Measurements from ENCODE around the gene ZNF493. TPM values are rescaled to one million over a fixed set of nuclear protein-coding genes. Genes with fewer than 3 reads are reported as not detected.

ZNF493 gene
- total RNA-seq, 1 donor from 2014 or later: 12.5 TPM

DNA sequence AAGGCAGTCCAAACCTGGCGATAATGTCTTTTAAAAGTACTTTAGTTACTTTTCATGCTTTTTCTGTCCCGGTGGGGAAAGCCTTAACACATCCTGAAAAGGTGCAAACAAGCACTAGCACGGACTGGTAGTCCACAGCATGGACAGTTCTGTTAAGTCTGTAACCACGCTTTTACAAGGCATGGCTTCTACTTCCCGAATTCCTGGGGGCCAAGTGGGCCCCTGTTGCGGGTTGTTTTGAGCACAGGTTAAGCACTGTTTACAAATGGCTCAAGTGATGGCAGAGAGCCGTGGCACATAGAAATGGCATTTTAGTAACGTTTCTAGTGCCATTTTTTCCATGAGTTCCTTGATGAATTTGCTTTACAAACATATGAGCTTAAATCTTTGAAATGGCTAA, 37.6 kb downstream of the ZNF493 start:
- peaks cover 2% of the 10 kb centered on the region for H3K36me3 Mint-ChIP-seq (ENCODE audit: low read depth)
- DNase-seq: peak; percentile 18
- no peaks in the 10 kb centered on the region for H3K4me1 Mint-ChIP-seq
- H3K9me3 Mint-ChIP-seq: peaks cover 22% of the 10 kb centered on the region
- no peaks in the 10 kb centered on the region for H3K27me3 Mint-ChIP-seq
- no peak overlapping the region for H3K4me3 Mint-ChIP-seq
- intact Hi-C loops (cut with micrococcal nuclease): no loop called here
- H3K27ac Mint-ChIP-seq: no peak overlapping the region

DNA sequence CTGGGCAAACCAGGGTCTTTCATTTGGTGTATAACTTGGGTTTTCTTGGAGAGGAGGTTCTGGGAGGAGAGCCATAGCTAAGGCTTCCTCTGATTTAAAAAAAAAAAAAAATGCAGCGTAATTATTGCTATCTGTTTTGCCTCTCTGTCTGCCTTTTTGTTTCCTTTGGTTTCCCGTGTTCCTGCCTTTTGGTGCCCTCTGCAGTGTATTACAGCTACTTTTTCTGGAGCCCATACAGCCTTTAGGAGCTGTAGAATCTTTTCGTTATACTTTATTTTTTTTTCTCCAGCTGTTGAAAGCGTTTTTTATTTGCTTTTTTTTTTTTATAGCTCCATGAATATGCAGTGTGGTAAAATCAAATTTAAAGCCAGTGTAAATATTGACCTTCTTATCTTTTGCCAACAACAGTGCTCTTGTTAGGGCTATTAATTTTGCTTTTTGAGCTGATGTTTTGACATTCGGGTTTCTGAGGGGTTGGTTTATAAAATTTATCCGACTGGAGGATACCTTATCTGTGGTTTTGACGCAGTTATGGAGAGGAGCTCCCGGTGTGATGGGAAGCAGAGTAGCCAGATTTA, 38.1 kb downstream of the ZNF493 start:
- Mint-ChIP-seq H3K27me3 (no peaks in the 10 kb centered on the region), H3K4me1 (no peaks in the 10 kb centered on the region), H3K36me3 (ENCODE audit: low read depth) (peaks cover 2% of the 10 kb centered on the region), H3K27ac (no peak overlapping the region), H3K4me3 (no peak overlapping the region), H3K9me3 (peaks cover 27% of the 10 kb centered on the region)
- intact Hi-C loops (cut with micrococcal nuclease): no loop called here
- DNase-seq: no peak

DNA sequence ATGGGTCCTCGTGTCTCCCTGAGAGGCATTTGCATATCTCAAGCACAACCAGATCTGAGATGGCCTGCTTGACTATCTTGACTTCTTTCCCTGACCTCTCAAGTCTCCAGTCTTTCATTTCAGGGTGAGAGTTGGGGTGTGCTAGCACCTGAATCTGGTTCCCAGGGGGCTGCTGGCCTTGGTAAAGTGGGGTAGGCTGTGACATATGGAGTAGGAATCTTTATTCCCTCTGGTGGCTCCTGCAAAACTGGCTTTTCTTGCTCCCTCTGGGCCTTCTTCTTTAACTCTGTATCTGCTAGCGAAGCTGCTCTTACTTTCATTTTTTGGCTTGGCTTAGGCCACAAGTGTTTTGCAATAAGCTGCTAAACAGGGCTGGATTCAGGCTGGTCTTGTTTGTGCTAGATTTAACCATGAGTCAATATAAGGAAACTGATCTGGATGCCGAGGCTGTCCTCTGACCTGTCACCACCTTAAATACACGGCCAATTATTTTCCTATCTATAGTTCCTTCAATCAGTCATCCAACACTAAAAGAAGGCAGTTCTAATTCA, 42.3 kb downstream of the ZNF493 start:
- intact Hi-C loops (cut with micrococcal nuclease): no loop called here
- no peaks in the 10 kb centered on the region for H3K36me3 Mint-ChIP-seq (ENCODE audit: low read depth)

DNA sequence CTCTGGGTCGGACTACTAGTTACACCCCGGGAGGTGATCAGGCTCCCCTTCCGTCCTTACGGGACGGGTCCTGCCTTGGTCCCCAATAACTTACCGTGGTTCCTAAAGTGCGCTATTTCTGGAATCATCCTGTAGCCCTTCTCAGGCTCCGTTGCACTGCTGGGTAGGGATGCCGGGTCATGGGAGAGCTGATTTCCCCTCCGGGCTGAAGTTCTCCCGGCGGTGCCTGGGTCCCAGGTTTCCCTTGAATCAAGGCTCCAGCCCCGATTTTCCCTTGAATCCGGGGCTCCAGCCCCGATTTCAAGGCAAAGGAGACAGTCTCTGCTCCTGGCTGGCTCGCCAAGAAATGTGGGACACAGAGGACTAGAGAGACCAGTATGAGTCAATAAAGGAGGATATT, 43.4 kb downstream of the ZNF493 start:
- Mint-ChIP-seq H3K9me3 (peaks cover 23% of the 10 kb centered on the region), H3K4me1 (no peaks in the 10 kb centered on the region), H3K27ac (no peak overlapping the region), H3K36me3 (ENCODE audit: low read depth) (no peaks in the 10 kb centered on the region), H3K27me3 (no peaks in the 10 kb centered on the region), H3K4me3 (no peak overlapping the region)
- no peak for DNase-seq
- intact Hi-C loops (cut with micrococcal nuclease): no loop called here

More for the DNA sequence above, 42.3 kb downstream of the ZNF493 start:
- no peaks in the 10 kb centered on the region for H3K27me3 Mint-ChIP-seq
- peak; percentile 16 for DNase-seq
- no peaks in the 10 kb centered on the region for H3K4me1 Mint-ChIP-seq
- no peak overlapping the region for H3K4me3 Mint-ChIP-seq
- H3K27ac Mint-ChIP-seq: no peak overlapping the region
- peaks cover 23% of the 10 kb centered on the region for H3K9me3 Mint-ChIP-seq

DNA sequence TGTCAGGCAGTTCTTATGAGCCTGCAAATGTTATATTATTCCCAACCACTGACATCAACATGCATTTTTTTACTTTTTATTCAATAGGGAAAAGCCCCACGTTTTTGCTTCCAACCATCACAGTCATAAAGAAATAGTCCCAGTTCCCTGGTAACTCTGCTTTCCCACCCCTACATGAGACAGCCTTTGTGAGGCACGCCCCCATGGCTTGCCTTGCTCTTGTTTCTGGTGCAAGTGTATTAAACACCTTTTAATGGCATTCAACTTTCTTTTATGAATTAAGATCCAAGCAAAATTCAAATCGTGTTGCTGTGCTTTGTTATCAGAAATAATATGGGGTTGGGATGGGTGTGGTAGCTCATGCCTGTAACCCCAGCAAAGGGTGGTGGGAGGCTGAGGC, 54.3 kb downstream of the ZNF493 start:
- peaks cover 10% of the 10 kb centered on the region for H3K9me3 Mint-ChIP-seq

DNA sequence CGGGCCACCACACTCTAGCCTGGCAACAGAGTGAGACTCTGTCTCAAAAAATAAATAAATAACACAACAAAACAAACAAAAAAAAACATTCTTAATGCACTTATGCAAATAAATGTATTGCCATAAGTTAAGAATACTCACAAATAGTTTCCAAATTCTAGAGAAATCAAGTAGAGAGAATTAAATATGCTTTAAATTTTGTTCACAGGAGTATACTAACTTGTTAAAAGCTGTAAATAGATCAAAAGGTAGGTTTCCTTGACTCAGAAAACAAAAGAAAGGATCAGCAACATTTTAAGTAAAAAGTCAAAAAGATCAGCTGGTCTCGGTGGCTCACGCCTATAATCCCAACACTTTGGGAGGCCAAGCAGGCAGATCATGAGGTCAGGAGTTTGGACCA, 58.0 kb downstream of the ZNF493 start:
- intact Hi-C loops (cut with micrococcal nuclease): no loop called here
- H3K4me1 Mint-ChIP-seq: no peaks in the 10 kb centered on the region
- H3K27me3 Mint-ChIP-seq: no peaks in the 10 kb centered on the region
- H3K9me3 Mint-ChIP-seq: peaks cover 7% of the 10 kb centered on the region
- DNase-seq: no peak
- no peaks in the 10 kb centered on the region for H3K36me3 Mint-ChIP-seq (ENCODE audit: low read depth)
- no peak overlapping the region for H3K4me3 Mint-ChIP-seq
- H3K27ac Mint-ChIP-seq: no peak overlapping the region

More for the DNA sequence above, 54.3 kb downstream of the ZNF493 start:
- Mint-ChIP-seq H3K27ac (no peak overlapping the region), H3K27me3 (no peaks in the 10 kb centered on the region), H3K4me3 (no peak overlapping the region), H3K36me3 (ENCODE audit: low read depth) (peaks cover 1% of the 10 kb centered on the region), H3K4me1 (no peaks in the 10 kb centered on the region)
- intact Hi-C loops (cut with micrococcal nuclease): no loop called here
- DNase-seq: no peak

DNA sequence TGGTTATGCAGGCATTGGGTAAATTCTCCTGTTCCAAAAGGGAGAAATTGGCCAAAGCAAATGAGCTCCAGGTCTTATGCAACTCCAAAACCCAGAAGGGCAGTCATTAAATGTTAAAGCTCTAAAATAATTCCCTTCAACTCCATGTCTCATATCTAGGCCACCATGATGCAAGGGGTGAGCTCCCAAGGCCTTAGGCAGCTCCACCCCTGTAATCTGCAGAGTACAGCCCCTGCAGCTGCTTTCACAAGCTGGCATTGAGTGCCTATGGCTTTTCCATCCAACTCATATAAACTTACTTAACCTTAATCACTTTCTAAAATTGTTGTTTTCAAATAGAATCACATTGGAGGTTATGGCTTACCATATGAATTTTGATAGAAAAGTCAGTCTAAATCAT, 63.8 kb downstream of the ZNF493 start:
- Mint-ChIP-seq H3K4me1 (no peaks in the 10 kb centered on the region), H3K27me3 (no peaks in the 10 kb centered on the region), H3K36me3 (ENCODE audit: low read depth) (peaks cover 6% of the 10 kb centered on the region), H3K4me3 (no peak overlapping the region), H3K27ac (no peak overlapping the region), H3K9me3 (peaks cover 16% of the 10 kb centered on the region)
- intact Hi-C loops (cut with micrococcal nuclease): no loop called here
- no peak for DNase-seq

DNA sequence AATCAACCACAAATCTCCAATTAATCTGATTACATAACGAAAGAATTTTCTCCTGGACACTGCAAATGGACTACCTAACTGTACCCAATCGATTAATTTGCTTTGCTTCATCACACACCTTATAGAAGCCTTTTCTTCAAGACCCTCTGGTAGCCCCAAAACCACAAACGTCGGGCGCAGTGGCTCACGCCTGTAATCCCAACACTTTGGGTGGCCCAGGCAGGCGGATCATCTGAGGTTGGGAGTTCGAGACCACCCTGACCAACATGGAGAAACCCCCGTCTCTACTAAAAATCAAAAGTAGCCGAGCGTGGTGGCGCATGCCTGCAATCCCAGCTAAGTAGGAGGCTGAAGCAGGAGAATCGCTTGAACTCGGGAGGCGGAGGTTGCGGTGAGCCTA, 65.6 kb downstream of the ZNF493 start:
- peaks cover 16% of the 10 kb centered on the region for H3K9me3 Mint-ChIP-seq
- intact Hi-C loops (cut with micrococcal nuclease): no loop called here
- DNase-seq: no peak
- H3K4me3 Mint-ChIP-seq: no peak overlapping the region
- no peaks in the 10 kb centered on the region for H3K4me1 Mint-ChIP-seq
- peaks cover 6% of the 10 kb centered on the region for H3K36me3 Mint-ChIP-seq (ENCODE audit: low read depth)
- H3K27me3 Mint-ChIP-seq: no peaks in the 10 kb centered on the region
- no peak overlapping the region for H3K27ac Mint-ChIP-seq

DNA sequence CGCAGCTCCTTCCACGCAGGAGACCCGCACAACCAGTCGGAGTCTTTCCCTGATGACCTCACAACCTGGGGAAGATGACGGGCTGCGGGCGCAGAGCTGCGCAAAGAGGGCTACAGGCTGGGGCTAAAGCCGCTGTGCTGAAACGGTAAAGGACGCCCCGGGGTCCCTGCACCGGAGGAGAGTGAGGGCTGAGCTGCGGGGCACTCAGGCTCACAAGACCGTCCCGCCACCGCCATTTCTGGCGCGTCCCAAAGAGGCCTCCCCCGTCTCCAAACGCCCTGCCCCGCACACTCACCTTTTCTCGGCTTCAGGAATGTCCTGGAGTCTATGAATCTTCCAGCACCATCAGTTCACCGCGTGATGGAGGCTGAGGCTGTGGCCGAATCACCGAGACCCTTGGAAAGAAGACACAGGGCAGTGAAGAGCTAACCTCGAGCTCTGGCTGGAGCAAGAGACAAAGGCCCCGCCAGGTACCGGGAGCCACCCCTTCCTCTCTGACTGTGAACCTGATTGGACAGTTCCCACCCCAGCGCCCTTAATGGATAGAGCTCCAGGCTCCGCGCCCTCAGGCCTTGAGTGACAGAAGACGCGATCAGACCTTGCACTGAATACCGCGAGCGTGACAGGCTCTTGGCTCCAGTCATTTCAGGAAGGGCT, 66.6 kb downstream of the ZNF493 start:
- DNase-seq: peak; percentile 66
- Mint-ChIP-seq H3K4me1 (no peaks in the 10 kb centered on the region), H3K27me3 (no peaks in the 10 kb centered on the region), H3K36me3 (ENCODE audit: low read depth) (peaks cover 6% of the 10 kb centered on the region), H3K9me3 (peaks cover 12% of the 10 kb centered on the region), H3K27ac (peak overlapping the region; percentile 62), H3K4me3 (peak overlapping the region; percentile 83)
- intact Hi-C loops (cut with micrococcal nuclease): no loop called here

DNA sequence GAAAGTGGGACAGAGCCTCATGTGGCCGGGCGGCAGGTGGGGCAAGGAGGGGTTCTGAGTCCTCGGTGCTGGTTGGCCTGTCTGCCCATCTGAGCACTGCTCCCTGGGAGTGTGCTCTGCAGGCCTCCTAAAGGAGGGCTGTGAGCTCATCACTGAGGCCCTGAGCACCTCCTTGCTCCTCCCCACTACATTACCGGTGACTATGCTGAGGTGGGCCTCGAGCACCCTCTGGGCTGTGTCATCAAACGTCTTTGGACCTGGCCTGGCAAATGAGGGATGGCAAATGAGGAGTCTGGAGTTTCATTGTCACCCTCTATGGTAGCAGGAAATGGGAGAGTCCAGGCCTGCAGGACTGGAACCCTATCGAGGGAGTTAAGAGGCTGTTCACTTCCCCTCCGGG, 69.7 kb downstream of the ZNF493 start:
- H3K9me3 Mint-ChIP-seq: peaks cover 12% of the 10 kb centered on the region
- intact Hi-C loops (cut with micrococcal nuclease): no loop called here
- no peak for DNase-seq
- no peaks in the 10 kb centered on the region for H3K27me3 Mint-ChIP-seq
- H3K4me1 Mint-ChIP-seq: no peaks in the 10 kb centered on the region
- H3K4me3 Mint-ChIP-seq: no peak overlapping the region
- peaks cover 4% of the 10 kb centered on the region for H3K36me3 Mint-ChIP-seq (ENCODE audit: low read depth)
- no peak overlapping the region for H3K27ac Mint-ChIP-seq

DNA sequence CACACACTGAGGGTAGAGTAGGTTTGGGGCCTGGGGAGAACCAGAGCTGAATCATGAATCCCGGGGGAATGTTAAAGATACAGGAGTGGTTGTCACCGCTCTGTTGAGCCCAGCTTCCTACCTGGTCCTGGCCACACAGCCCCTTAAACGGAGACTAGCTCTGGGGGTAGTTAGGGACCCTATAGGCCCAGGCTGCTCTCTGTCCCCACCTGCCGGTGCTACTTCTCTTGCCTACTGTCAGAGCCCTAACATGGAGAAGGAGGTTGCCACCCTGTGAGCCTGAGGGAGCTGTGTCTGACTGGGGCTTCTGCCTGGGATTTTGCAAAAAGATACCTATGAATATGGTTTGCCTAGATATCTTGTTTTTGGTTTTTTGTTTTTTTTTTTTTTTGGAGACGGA, 71.9 kb downstream of the ZNF493 start:
- Mint-ChIP-seq H3K9me3 (peaks cover 3% of the 10 kb centered on the region), H3K4me1 (no peaks in the 10 kb centered on the region), H3K36me3 (ENCODE audit: low read depth) (no peaks in the 10 kb centered on the region), H3K4me3 (no peak overlapping the region), H3K27me3 (no peaks in the 10 kb centered on the region), H3K27ac (no peak overlapping the region)
- DNase-seq: no peak
- intact Hi-C loops (cut with micrococcal nuclease): no loop called here

DNA sequence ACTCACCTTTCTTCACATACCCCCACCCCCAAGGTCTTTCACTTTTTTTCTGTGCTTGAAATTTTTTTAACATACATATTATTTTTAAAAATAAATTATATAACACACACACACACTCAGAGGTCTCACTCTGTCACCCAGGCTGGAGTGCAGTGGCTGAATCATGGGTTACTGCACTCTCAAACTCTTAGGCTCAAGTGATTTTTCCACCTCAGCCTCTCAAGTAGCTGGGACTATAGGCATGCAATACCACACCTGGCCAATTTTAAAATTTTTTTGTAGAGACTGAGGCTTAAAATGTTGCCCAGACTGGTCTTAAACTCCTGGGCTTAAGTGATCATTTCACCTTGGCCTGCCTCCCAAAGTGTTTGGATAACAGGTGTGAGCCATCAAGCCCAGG, 75.6 kb downstream of the ZNF493 start:
- H3K27ac Mint-ChIP-seq: no peak overlapping the region
- DNase-seq: no peak
- H3K27me3 Mint-ChIP-seq: no peaks in the 10 kb centered on the region
- intact Hi-C loops (cut with micrococcal nuclease): no loop called here
- no peak overlapping the region for H3K4me3 Mint-ChIP-seq
- H3K9me3 Mint-ChIP-seq: peaks cover 8% of the 10 kb centered on the region
- H3K36me3 Mint-ChIP-seq (ENCODE audit: low read depth): no peaks in the 10 kb centered on the region
- H3K4me1 Mint-ChIP-seq: no peaks in the 10 kb centered on the region

DNA sequence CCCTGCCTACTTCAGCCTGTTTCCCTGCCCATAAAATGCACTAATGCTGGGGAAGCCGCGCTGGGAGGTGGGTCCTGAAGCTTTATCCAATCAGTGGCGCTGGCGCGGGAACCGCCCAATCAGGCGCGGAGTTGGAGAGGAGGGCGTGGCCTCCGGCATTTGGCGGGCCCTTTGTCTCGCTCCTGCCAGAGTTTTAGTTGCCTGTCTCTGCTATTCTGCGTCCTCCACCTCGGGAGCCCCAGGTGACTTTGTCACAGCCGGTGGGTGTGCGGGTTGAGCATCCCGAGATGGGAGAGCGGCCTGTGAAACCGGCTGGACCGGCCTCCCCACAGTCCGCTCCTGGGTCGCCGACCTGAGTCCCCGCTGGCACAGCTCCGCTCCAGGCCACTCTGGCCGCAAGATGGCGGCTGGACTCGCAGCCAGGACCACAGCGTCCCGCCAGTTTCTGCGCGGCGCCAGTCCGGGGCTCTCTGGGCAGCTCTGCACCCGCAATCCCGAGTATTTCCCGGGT, 77.8 kb downstream of the ZNF493 start:
- no peaks in the 10 kb centered on the region for H3K27me3 Mint-ChIP-seq
- intact Hi-C loops (cut with micrococcal nuclease): no loop called here
- no peaks in the 10 kb centered on the region for H3K36me3 Mint-ChIP-seq (ENCODE audit: low read depth)
- H3K27ac Mint-ChIP-seq: no peak overlapping the region
- no peaks in the 10 kb centered on the region for H3K4me1 Mint-ChIP-seq
- peak overlapping the region; percentile 74 for H3K4me3 Mint-ChIP-seq
- H3K9me3 Mint-ChIP-seq: peaks cover 10% of the 10 kb centered on the region
- peak; percentile 85 for DNase-seq
